Measurements from ENCODE around the gene ARFGEF3.

Gene ARFGEF3, protein sequence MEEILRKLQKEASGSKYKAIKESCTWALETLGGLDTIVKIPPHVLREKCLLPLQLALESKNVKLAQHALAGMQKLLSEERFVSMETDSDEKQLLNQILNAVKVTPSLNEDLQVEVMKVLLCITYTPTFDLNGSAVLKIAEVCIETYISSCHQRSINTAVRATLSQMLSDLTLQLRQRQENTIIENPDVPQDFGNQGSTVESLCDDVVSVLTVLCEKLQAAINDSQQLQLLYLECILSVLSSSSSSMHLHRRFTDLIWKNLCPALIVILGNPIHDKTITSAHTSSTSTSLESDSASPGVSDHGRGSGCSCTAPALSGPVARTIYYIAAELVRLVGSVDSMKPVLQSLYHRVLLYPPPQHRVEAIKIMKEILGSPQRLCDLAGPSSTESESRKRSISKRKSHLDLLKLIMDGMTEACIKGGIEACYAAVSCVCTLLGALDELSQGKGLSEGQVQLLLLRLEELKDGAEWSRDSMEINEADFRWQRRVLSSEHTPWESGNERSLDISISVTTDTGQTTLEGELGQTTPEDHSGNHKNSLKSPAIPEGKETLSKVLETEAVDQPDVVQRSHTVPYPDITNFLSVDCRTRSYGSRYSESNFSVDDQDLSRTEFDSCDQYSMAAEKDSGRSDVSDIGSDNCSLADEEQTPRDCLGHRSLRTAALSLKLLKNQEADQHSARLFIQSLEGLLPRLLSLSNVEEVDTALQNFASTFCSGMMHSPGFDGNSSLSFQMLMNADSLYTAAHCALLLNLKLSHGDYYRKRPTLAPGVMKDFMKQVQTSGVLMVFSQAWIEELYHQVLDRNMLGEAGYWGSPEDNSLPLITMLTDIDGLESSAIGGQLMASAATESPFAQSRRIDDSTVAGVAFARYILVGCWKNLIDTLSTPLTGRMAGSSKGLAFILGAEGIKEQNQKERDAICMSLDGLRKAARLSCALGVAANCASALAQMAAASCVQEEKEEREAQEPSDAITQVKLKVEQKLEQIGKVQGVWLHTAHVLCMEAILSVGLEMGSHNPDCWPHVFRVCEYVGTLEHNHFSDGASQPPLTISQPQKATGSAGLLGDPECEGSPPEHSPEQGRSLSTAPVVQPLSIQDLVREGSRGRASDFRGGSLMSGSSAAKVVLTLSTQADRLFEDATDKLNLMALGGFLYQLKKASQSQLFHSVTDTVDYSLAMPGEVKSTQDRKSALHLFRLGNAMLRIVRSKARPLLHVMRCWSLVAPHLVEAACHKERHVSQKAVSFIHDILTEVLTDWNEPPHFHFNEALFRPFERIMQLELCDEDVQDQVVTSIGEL (N-terminal part only)

DNA sequence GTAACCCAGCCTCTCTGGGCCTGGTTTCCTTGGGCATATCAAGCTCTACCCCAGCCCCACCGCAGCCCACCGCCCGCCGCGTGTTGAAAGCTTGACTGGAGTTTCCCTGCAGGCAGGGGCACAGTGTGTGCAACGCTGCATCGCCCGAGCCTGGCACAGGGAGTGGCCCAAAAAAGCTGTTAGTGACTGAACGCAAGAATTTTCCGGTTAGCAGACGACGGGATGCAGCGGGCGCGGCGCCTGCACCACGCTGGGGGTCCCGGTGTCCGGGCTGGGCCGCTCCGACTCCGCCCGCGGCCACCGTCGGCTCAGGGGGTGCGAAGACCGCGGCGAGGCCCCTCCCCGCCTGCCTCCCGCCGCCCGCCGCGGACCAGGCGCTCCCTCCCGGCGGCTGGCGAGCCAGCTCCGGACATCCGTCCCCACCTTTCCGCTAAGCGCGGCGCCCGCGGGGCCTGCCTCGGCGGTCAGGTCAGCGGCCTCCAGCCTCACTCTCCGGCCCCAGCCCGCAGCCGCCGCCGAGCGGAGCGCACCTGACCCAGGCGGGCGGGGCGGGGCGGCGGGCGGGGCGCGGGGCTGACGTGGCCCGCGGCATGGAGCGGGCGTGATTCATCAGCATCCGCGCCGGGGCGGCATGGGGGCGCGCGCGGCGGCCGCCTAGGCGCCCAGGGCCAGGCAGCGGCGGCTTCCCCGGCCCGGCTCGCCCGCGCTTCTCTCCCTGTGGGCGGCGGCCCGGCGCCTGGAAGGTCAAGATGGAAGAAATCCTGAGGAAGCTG lies at the start of gene ARFGEF3:
Gene ARFGEF3, plus strand, starts transcription at position 602 of the 773 bp plus-strand sequence. Its CDS starts 148 bp downstream, at position 750.
- H3K27ac ChIP-seq = peak within 1 kb of the TSS; percentile 99
- TF ChIP-seq, protein P1, sequence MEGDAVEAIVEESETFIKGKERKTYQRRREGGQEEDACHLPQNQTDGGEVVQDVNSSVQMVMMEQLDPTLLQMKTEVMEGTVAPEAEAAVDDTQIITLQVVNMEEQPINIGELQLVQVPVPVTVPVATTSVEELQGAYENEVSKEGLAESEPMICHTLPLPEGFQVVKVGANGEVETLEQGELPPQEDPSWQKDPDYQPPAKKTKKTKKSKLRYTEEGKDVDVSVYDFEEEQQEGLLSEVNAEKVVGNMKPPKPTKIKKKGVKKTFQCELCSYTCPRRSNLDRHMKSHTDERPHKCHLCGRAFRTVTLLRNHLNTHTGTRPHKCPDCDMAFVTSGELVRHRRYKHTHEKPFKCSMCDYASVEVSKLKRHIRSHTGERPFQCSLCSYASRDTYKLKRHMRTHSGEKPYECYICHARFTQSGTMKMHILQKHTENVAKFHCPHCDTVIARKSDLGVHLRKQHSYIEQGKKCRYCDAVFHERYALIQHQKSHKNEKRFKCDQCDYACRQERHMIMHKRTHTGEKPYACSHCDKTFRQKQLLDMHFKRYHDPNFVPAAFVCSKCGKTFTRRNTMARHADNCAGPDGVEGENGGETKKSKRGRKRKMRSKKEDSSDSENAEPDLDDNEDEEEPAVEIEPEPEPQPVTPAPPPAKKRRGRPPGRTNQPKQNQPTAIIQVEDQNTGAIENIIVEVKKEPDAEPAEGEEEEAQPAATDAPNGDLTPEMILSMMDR (conservative IDR thresholded peaks at IDR 0.05) = no peak; the same call in 1 of the 2 replicates

DNA sequence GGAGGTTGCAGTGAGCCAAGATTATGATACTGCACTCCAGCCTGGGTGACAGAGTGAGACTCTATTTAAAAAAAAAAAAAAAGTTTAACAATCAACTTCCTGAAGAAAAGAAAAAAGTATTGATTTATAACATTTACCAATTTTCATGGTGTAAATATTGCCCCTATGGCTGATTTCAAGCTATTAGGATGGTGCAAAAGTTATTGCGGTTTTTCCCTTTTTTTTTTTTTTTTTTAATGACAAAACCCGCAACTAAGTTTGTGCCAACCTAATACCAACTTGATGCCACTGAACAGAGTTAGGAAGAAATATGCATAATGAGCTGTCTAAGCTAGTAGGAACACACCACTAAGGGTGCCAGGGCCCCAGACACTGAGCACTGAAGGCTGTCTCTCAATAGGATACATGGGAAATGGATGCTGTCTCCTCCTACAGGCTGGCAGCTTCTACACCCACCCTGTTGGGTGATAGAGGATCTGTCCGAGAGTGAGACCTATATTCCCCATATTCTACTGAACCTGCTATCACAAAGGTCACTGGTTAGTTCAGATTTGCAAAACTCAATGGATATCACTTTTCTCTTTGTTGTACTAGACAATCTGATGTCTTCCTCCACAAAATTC lies 48.0 kb upstream of the ARFGEF3 start:
- H3K27ac ChIP-seq = no peak overlapping the region
- TF ChIP-seq, protein P1 (conservative IDR thresholded peaks at IDR 0.05) = no peak

DNA sequence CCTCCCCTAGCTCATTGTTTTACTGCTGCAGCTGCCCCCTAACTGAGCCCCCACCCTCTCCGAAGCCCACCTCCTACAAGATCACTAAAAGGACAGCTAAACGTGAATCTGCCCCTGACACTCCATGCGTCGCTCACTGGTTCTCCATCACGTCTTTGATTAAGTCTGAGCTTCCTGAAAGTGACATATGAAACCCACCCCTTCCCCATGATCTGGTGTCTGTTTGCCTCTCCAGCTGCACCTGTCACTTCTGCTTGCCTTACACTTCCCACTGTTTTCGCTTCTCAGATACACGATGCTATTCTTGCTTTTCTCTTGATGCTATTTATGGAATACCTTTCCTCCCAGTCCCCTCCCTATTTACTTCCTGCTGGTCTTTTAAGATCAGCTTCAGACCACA lies 46.5 kb upstream of the ARFGEF3 start:
- no peak overlapping the region for H3K27ac ChIP-seq

DNA sequence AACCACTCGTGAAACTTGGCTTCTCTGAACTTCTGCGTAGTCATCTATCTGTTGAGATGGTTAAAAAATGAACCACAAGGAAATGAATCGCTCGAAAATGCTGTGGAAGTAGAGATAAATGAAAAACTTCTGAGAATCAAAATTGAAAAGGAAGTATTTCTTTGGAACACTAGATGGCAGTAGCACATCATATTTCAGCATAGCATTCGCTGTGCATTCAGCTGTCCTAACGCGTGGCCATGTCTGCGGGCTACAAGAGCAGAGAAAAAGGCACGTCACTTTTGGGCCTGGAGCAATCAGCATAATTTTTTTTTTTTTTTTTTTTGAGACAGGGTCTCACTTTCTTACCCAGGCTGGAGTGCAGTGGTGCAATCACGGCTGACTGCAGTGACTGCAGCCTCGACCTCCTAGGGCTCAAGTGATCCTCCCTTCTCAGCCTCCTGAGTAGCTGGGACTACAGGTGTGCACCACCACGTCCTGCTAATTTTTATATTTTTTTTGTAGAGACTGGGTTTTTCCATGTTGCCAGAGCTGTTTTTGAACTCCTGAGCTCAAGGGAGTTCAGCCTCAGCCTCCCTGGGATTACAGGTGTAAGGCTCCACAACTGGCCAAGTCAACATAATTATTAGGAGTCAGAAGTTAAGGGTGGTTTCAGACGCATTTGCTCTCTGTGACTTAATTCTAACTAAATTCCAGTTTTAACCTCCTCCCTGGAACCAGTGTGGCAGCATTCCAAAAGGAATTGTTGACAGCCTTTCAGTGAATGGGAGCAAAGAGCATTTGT lies 45.7 kb upstream of the ARFGEF3 start:
- TF ChIP-seq, protein P1 (conservative IDR thresholded peaks at IDR 0.05) = peak; percentile 73
- peak overlapping the region; percentile 47; the same call in 1 of the 2 replicates for H3K27ac ChIP-seq

More for the DNA sequence above, 46.5 kb upstream of the ARFGEF3 start:
- TF ChIP-seq, protein P1 (conservative IDR thresholded peaks at IDR 0.05) = no peak

DNA sequence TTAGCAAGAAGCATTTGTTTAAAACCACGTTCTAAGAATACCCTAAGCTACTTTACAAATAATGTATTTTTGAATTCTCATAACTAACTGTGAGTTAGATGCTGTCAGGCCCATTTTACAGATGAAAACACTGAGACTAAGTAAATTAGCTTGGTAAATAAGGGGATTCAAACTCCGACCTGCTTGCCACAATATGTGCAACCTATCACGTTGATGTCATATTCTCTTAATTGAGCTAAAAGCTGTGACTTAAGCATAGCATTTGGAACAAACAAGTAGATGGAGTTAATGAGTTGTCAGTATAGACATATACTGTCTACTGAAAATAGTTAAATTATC lies 45.1 kb upstream of the ARFGEF3 start:
- TF ChIP-seq, protein P1 (conservative IDR thresholded peaks at IDR 0.05) = no peak
- H3K27ac ChIP-seq = peak overlapping the region; percentile 47; the same call in 1 of the 2 replicates

Data from VCaP (cell line).